Keratinocyte (primary cell): ENCODE data around the gene MYO16. TPM values are rescaled to one million over a fixed set of nuclear protein-coding genes. Genes with fewer than 3 reads are reported as not detected.

ENCODE experiments used
- DNase-seq: peaks from one replicate; pipeline ENCODE4 v3.0.0-alpha.2; 2011; ENCODE audit warnings: low read depth, missing footprints, low spot score
- FAIRE-seq: peaks from 2 replicates; lab custom pipeline; 2011; peaks lifted over from hg19 to GRCh38; lab: Jason Lieb, UNC
- H2AFZ ChIP-seq: 2 replicates; pipeline ENCODE4 v1.6.0; 2012; ENCODE audit warnings: low read length, control low read depth, inconsistent platforms; ENCODE audit not compliant: control insufficient read depth
- H3K27ac ChIP-seq: 2 replicates; pipeline ENCODE4 v1.5.1; 2011; ENCODE audit warnings: low read length; ENCODE audit not compliant: control insufficient read depth, insufficient read depth
- H3K27me3 ChIP-seq: 3 replicates; pipeline ENCODE4 v1.6.0; 2011; ENCODE audit warnings: low read length; ENCODE audit not compliant: control insufficient read depth, insufficient read depth; ENCODE audit errors: extremely low read depth
- H3K36me3 ChIP-seq, 2 experiments: 2 replicates in 1 of 2; 3 replicates in 1 of 2; pipeline ENCODE4 v1.5.1; 2011; ENCODE audit warnings: low read length in 2 of 2, mild to moderate bottlenecking in 1 of 2; ENCODE audit not compliant: control insufficient read depth in 2 of 2, insufficient read depth in 2 of 2; ENCODE audit errors: extremely low read depth in 1 of 2
- H3K4me1 ChIP-seq: 3 replicates; pipeline ENCODE4 v1.5.1; 2011; ENCODE audit warnings: low read length; ENCODE audit not compliant: control insufficient read depth, insufficient read depth; ENCODE audit errors: extremely low read depth
- H3K4me2 ChIP-seq: 3 replicates; pipeline ENCODE4 v1.6.0; 2011; ENCODE audit warnings: low read depth, low read length; ENCODE audit not compliant: control insufficient read depth, insufficient read depth; ENCODE audit errors: extremely low read depth
- H3K4me3 ChIP-seq, 3 experiments: fragments of 200-600 bp in 1 of 3; sonication (generic) in 1 of 3; 2 replicates in 2 of 3; 3 replicates in 1 of 3; pipeline ENCODE4 v1.5.1; 2011 to 2016; ENCODE audit warnings: low read length in 3 of 3, mild to moderate bottlenecking in 3 of 3, control low read depth in 2 of 3, inconsistent platforms in 1 of 3, low read depth in 1 of 3, mixed read lengths in 1 of 3, mixed run types in 1 of 3, moderate library complexity in 1 of 3; ENCODE audit not compliant: control insufficient read depth in 2 of 3, insufficient read depth in 2 of 3; ENCODE audit errors: extremely low read depth in 1 of 3
- H3K79me2 ChIP-seq: 2 replicates; pipeline ENCODE4 v1.6.0; 2012; ENCODE audit warnings: low read length; ENCODE audit not compliant: control insufficient read depth, insufficient read depth
- H3K9ac ChIP-seq: 3 replicates; pipeline ENCODE4 v1.6.0; 2011; ENCODE audit warnings: low read length; ENCODE audit not compliant: control insufficient read depth, insufficient read depth; ENCODE audit errors: extremely low read depth
- H3K9me1 ChIP-seq: 3 replicates; pipeline ENCODE4 v1.6.0; 2011; ENCODE audit warnings: low read length; ENCODE audit not compliant: control insufficient read depth, insufficient read depth; ENCODE audit errors: extremely low read depth
- H3K9me3 ChIP-seq: 2 replicates; pipeline ENCODE4 v1.5.1; 2012; ENCODE audit warnings: low read depth, low read length; ENCODE audit not compliant: control insufficient read depth
- H4K20me1 ChIP-seq: 3 replicates; pipeline ENCODE4 v1.6.0; 2011; ENCODE audit warnings: low read length; ENCODE audit not compliant: control insufficient read depth, insufficient read depth; ENCODE audit errors: extremely low read depth
- EZH2 ChIP-seq: IDR thresholded peaks from one replicate; pipeline ENCODE4 v1.6.1; 2012; ENCODE audit warnings: inconsistent platforms, mild to moderate bottlenecking, low read length, moderate library complexity
- dilution Hi-C: fragments of 300-500 bp; cut with MboI; formaldehyde crosslinking; loops from one replicate; pipeline ENCODE4 v1.7.0; 2020; ENCODE audit warnings: low sequenced_read_pairs; ENCODE audit not compliant: extremely low pct_ligation_motif_present
- polyA plus RNA-seq, 5 experiments: library from polyadenylated mRNA; depleted of rRNA in 3 of 5; stranded (reverse) in 3 of 5; stranded (forward) in 1 of 5; unstranded in 1 of 5; fragments of >200 nt; gene quantifications; 1 replicate in 1 of 5; 2 replicates in 3 of 5; 3 replicates in 1 of 5; pipeline versions ENCODE4 v1.2.1 to v1.2.3, GENCODE V29; 2011 to 2012; ENCODE audit warnings: missing spikeins in 2 of 5, low read depth in 1 of 5, low replicate concordance in 1 of 5
- TF ChIP-seq, protein P1 (sequence below), 3 experiments: IDR thresholded peaks in 1 of 3; conservative IDR thresholded peaks in 1 of 3; optimal IDR thresholded peaks in 1 of 3; 2 replicates in 2 of 3; 3 replicates in 1 of 3; pipeline versions ENCODE3 to v1.5.1; 2011; ENCODE audit warnings: low read length in 3 of 3, mild to moderate bottlenecking in 3 of 3, moderate library complexity in 2 of 3, control low read depth in 1 of 3, inconsistent platforms in 1 of 3; ENCODE audit not compliant: insufficient read depth in 2 of 3; ENCODE audit errors: extremely low read depth in 1 of 3

The MYO16 gene
- polyA plus RNA-seq, 1 donor (not counting 4 experiments of a cell fraction or from before 2014, with no cell fraction given): 0.08 TPM

DNA sequence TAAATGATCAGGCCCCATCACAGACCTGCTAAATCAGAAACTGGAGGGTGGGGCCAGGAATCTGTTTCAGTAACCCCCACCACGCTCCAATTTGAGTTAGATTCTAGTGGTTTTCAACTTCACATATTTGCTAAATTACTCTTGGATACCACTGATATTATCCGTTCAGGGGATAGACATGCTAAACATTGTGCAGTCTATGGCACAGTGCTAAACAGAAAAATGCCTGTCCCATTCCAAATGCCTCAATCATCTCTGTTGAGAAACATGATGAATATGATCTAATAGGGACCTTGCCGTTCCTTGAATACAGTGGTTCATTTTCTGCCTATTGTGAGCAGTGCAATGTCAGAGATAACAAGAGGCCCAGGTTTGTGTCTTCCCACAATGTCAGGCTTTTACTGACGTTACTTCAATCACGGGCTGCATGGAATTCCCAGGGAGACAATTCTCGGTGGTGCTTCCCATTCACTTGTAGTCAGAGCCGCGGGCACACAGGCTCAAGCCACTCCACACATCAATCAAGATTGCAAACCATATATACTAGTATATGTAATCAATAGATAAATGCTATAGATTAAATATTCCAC is 52.7 kb downstream of the MYO16 start:
- Histone ChIP-seq H3K79me2 (no peaks in the 10 kb centered on the region), H3K9me3 (no peaks in the 10 kb centered on the region), H3K36me3 (no peaks in the 10 kb centered on the region), H3K4me3 (no peak overlapping the region), H3K4me1 (no peaks in the 10 kb centered on the region), H4K20me1 (no peaks in the 10 kb centered on the region), H3K27me3 (no peaks in the 10 kb centered on the region), H3K27ac (no peak overlapping the region), H2AFZ (no peak overlapping the region), H3K9me1 (no peaks in the 10 kb centered on the region), H3K4me2 (no peak overlapping the region), H3K9ac (no peak overlapping the region)
- no peak for DNase-seq
- TF ChIP-seq EZH2: no peak
- TF ChIP-seq, protein P1, sequence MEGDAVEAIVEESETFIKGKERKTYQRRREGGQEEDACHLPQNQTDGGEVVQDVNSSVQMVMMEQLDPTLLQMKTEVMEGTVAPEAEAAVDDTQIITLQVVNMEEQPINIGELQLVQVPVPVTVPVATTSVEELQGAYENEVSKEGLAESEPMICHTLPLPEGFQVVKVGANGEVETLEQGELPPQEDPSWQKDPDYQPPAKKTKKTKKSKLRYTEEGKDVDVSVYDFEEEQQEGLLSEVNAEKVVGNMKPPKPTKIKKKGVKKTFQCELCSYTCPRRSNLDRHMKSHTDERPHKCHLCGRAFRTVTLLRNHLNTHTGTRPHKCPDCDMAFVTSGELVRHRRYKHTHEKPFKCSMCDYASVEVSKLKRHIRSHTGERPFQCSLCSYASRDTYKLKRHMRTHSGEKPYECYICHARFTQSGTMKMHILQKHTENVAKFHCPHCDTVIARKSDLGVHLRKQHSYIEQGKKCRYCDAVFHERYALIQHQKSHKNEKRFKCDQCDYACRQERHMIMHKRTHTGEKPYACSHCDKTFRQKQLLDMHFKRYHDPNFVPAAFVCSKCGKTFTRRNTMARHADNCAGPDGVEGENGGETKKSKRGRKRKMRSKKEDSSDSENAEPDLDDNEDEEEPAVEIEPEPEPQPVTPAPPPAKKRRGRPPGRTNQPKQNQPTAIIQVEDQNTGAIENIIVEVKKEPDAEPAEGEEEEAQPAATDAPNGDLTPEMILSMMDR (optimal IDR thresholded peaks at IDR 0.05 in 1 of 3, IDR thresholded peaks at IDR 0.05 in 1 of 3, conservative IDR thresholded peaks at IDR 0.05 in 1 of 3; ENCODE audit: extremely low read depth in 1 of 3, insufficient read depth in 2 of 3, low read length in 3 of 3): no peak
- dilution Hi-C loops: no loop called here
- no peak for FAIRE-seq

DNA sequence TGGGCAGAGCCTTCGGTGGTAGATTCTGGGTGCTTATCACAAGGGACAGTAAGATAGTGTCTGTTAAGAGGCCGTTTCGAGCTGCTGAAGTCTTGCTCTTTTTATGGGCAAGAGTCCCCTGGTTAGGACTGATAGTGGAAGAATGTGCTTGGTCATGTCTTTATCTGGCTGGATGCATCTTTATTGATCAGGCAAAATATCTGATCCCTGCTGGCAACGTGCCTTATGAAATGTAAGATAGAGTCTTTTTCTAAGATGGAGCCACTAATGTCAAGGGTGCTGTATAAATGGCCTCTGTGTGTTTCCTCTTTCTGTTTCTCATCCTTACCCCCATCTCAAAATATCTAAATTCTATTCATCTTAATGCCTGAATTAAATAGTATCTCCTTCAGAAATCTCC is 53.3 kb downstream of the MYO16 start:
- no peak overlapping the region for H3K4me3 ChIP-seq
- TF ChIP-seq, protein P1 (optimal IDR thresholded peaks at IDR 0.05 in 1 of 3, IDR thresholded peaks at IDR 0.05 in 1 of 3, conservative IDR thresholded peaks at IDR 0.05 in 1 of 3; ENCODE audit: extremely low read depth in 1 of 3, insufficient read depth in 2 of 3, low read length in 3 of 3): no peak
- no peak for TF ChIP-seq EZH2
- H3K9me3 ChIP-seq: no peaks in the 10 kb centered on the region
- no peaks in the 10 kb centered on the region for H3K79me2 ChIP-seq
- H2AFZ ChIP-seq: no peak overlapping the region
- no peak overlapping the region for H3K27ac ChIP-seq
- H3K36me3 ChIP-seq: no peaks in the 10 kb centered on the region
- no peaks in the 10 kb centered on the region for H3K27me3 ChIP-seq
- no peak overlapping the region for H3K4me2 ChIP-seq
- DNase-seq (no peak), FAIRE-seq (no peak)
- dilution Hi-C loops: no loop called here
- no peaks in the 10 kb centered on the region for H3K4me1 ChIP-seq
- no peaks in the 10 kb centered on the region for H4K20me1 ChIP-seq
- H3K9ac ChIP-seq: no peak overlapping the region
- no peaks in the 10 kb centered on the region for H3K9me1 ChIP-seq
